SK-N-SH (cell line): Measurements from ENCODE around the gene PPP1R18. TPM values are rescaled to one million over a fixed set of nuclear protein-coding genes. Genes with fewer than 3 reads are reported as not detected.

Source experiments
- CTCF ChIA-PET: fragments of 300-600, 350-600 bp; formaldehyde crosslinking; extraction: SDS; loops from one replicate; lab custom pipeline; 2021; lab: Yijun Ruan, JAX
- POLR2A ChIA-PET: fragments of 350-600 bp; sonication (Branson Sonifier 250); formaldehyde crosslinking; extraction: SDS; loops from one replicate; lab custom pipeline; 2020; ENCODE audit warnings: antibody characterized with exemption, inconsistent platforms; lab: Yijun Ruan, JAX
- DNase-seq: peaks from one replicate; pipeline ENCODE4 v3.0.0; 2012
- H2AFZ ChIP-seq: fragments of 200-600 bp; sonication (generic); 2 replicates; pipeline ENCODE4 v1.8.1; 2016; ENCODE audit warnings: antibody characterized with exemption, mild to moderate bottlenecking, low read depth
- H3F3A ChIP-seq: fragments of 200-600 bp; sonication (generic); replicated peaks from 2 replicates; pipeline ENCODE3; 2016; ENCODE audit warnings: antibody characterized with exemption, mild to moderate bottlenecking; ENCODE audit not compliant: insufficient read depth
- H3K27ac ChIP-seq, 2 experiments: fragments of 200-500 bp in 1 of 2; fragments of 200-600 bp in 1 of 2; sonication (Bioruptor generic) in 1 of 2; sonication (generic), shearing (Covaris generic) in 1 of 2; 2 replicates each; pipeline versions ENCODE4 v1.5.1 to v1.6.1; 2014 to 2016; ENCODE audit warnings: low read depth in 2 of 2, inconsistent platforms in 1 of 2, low read length in 1 of 2, mild to moderate bottlenecking in 1 of 2, mixed read lengths in 1 of 2
- H3K27me3 ChIP-seq: fragments of 200-600 bp; sonication (generic), shearing (Covaris generic); 2 replicates; pipeline ENCODE4 v1.6.1; 2016; ENCODE audit warnings: mixed run types; ENCODE audit not compliant: insufficient read depth
- H3K36me3 ChIP-seq, 2 experiments: fragments of 200-500 bp in 1 of 2; fragments of 200-600 bp in 1 of 2; sonication (Bioruptor generic) in 1 of 2; sonication (generic) in 1 of 2; replicated peaks in 1 of 2; 2 replicates each; pipeline versions ENCODE3 to v1.5.1; 2014 to 2016; ENCODE audit warnings: low read length in 1 of 2, mild to moderate bottlenecking in 1 of 2; ENCODE audit not compliant: insufficient read depth in 2 of 2, control insufficient read depth in 1 of 2
- H3K4me1 ChIP-seq, 2 experiments: fragments of 200-500 bp in 1 of 2; fragments of 200-600 bp in 1 of 2; sonication (Bioruptor generic) in 1 of 2; sonication (generic), shearing (Covaris generic) in 1 of 2; 2 replicates each; pipeline versions ENCODE4 v1.5.1 to v1.6.1; 2014 to 2016; ENCODE audit warnings: low read depth in 1 of 2, low read length in 1 of 2, mixed run types in 1 of 2; ENCODE audit not compliant: insufficient read depth in 2 of 2, control insufficient read depth in 1 of 2
- H3K4me2 ChIP-seq: fragments of 200-600 bp; sonication (generic), shearing (Covaris generic); 2 replicates; pipeline ENCODE4 v1.6.1; 2017; ENCODE audit warnings: mixed run types
- H3K4me3 ChIP-seq, 2 experiments: fragments of 200-500 bp in 1 of 2; fragments of 200-600 bp in 1 of 2; sonication (Bioruptor generic) in 1 of 2; sonication (generic), shearing (Covaris generic) in 1 of 2; 2 replicates each; pipeline versions ENCODE4 v1.5.1 to v1.8.1; 2014 to 2016; ENCODE audit warnings: low read depth in 2 of 2, inconsistent platforms in 1 of 2, low read length in 1 of 2, mild to moderate bottlenecking in 1 of 2, mixed read lengths in 1 of 2, moderate library complexity in 1 of 2
- H3K79me2 ChIP-seq: fragments of 200-600 bp; sonication (generic); 2 replicates; pipeline ENCODE4 v1.8.1; 2017; ENCODE audit warnings: mild to moderate bottlenecking; ENCODE audit not compliant: insufficient read depth
- H3K9ac ChIP-seq: fragments of 200-600 bp; sonication (generic); 2 replicates; pipeline ENCODE4 v1.6.1; 2017; ENCODE audit warnings: mixed run types
- H3K9me2 ChIP-seq: fragments of 200-600 bp; sonication (generic); 2 replicates; pipeline ENCODE4 v1.6.1; 2017; ENCODE audit warnings: mixed run types
- H3K9me3 ChIP-seq: fragments of 200-600 bp; sonication (generic); 2 replicates; pipeline ENCODE4 v1.6.1; 2017; ENCODE audit warnings: mixed run types, mild to moderate bottlenecking, moderate library complexity
- H4K20me1 ChIP-seq: fragments of 200-600 bp; sonication (generic); 2 replicates; pipeline ENCODE4 v1.6.1; 2017; ENCODE audit warnings: mild to moderate bottlenecking, mixed run types; ENCODE audit not compliant: insufficient read depth
- ELF1 ChIP-seq: IDR thresholded peaks from 2 replicates; pipeline ENCODE4 v1.4.0; 2012
- EZH2phosphoT487 ChIP-seq: fragments of 200-600 bp; sonication (generic); IDR thresholded peaks from 2 replicates; pipeline ENCODE4 v1.6.1; 2017; ENCODE audit warnings: low read depth, mixed run types, mild to moderate bottlenecking, antibody characterized with exemption, moderate library complexity, borderline replicate concordance
- GABPA ChIP-seq: IDR thresholded peaks from 2 replicates; pipeline ENCODE4 v1.4.0; 2012; ENCODE audit warnings: low read depth, mild to moderate bottlenecking
- GATA2 ChIP-seq: sonication (generic); formaldehyde crosslinking; IDR thresholded peaks from 2 replicates; pipeline ENCODE4 v1.5.0; 2020; ENCODE audit warnings: mild to moderate bottlenecking, missing genetic modification reagents
- MAX ChIP-seq: IDR thresholded peaks from 2 replicates; pipeline ENCODE4 v1.4.0; 2012; ENCODE audit warnings: low read depth
- MXI1 ChIP-seq: IDR thresholded peaks from 2 replicates; pipeline ENCODE4 v1.6.1; 2012; ENCODE audit warnings: mild to moderate bottlenecking, low read depth, low read length, improper control_type of control experiment
- NFIC ChIP-seq: IDR thresholded peaks from 2 replicates; pipeline ENCODE4 v1.4.0; 2012; ENCODE audit warnings: borderline replicate concordance
- NRF1 ChIP-seq: IDR thresholded peaks from 2 replicates; pipeline ENCODE4 v1.6.1; 2012; ENCODE audit warnings: low read depth, mild to moderate bottlenecking, low read length
- PBX3 ChIP-seq: IDR thresholded peaks from 2 replicates; pipeline ENCODE4; 2012
- POLR2AphosphoS5 ChIP-seq: IDR thresholded peaks from 2 replicates; pipeline ENCODE4 v1.6.1; 2012; ENCODE audit warnings: low read depth, low read length
- RAD21 ChIP-seq: IDR thresholded peaks from 2 replicates; pipeline ENCODE4 v1.6.1; 2012; ENCODE audit warnings: mild to moderate bottlenecking, low read length
- RCOR1 ChIP-seq: fragments of 150-350 bp; IDR thresholded peaks from 2 replicates; pipeline ENCODE4 v1.6.1; 2017; ENCODE audit warnings: antibody characterized with exemption, low read length
- RFX5 ChIP-seq: IDR thresholded peaks from 2 replicates; pipeline ENCODE4 v1.6.1; 2012; ENCODE audit warnings: mild to moderate bottlenecking, improper control_type of control experiment, low read length
- TAF1 ChIP-seq: IDR thresholded peaks from 2 replicates; pipeline ENCODE4 v1.6.1; 2012; ENCODE audit warnings: low read depth, mild to moderate bottlenecking, low read length, moderate library complexity, borderline replicate concordance
- TEAD4 ChIP-seq: IDR thresholded peaks from 2 replicates; pipeline ENCODE4 v1.4.0; 2012; ENCODE audit warnings: mild to moderate bottlenecking, borderline replicate concordance; ENCODE audit not compliant: insufficient read depth
- USF1 ChIP-seq: IDR thresholded peaks from 2 replicates; pipeline ENCODE4 v1.4.0; 2012; ENCODE audit warnings: low read depth, borderline replicate concordance
- USF2 ChIP-seq: fragments of 150-350 bp; IDR thresholded peaks from 2 replicates; pipeline ENCODE4 v1.6.1; 2017; ENCODE audit warnings: antibody characterized with exemption, low read length, low read depth, borderline replicate concordance
- ZBTB33 ChIP-seq: IDR thresholded peaks from 2 replicates; pipeline ENCODE4 v1.4.0; 2012; ENCODE audit warnings: low read depth, borderline replicate concordance
- WGBS: methylation state at CpG from one replicate; pipeline ENCODE4 v1.1.6; 2017; ENCODE audit warnings: low lambda C conversion rate; 5-methylcytosine and 5-hydroxymethylcytosine counted together
- polyA plus RNA-seq, 3 experiments: library from polyadenylated mRNA; depleted of rRNA; stranded (reverse); fragments of >200 nt; gene quantifications; 2 replicates each; pipeline ENCODE4 v1.2.3, GENCODE V29; 2012

The PPP1R18 gene
- polyA plus RNA-seq, 1 of the 3 experiments (the other 2 are of a cell fraction) = 73.2 TPM

GRCh38 chr6:30651143-30651542, 35.3 kb downstream of the PPP1R18 start:
- Histone ChIP-seq H2AFZ (no peak overlapping the region), H3K9me2 (no peaks in the 10 kb centered on the region)
- no peak for TF ChIP-seq USF2
- no peak for TF ChIP-seq EZH2phosphoT487
- no peak for TF ChIP-seq RAD21
- TF ChIP-seq NFIC = no peak
- no peak for TF ChIP-seq MAX
- no peak for TF ChIP-seq PBX3
- TF ChIP-seq USF1 = no peak
- TF ChIP-seq, all 33 proteins: peak for 0
- Histone ChIP-seq H3K27ac (no peak overlapping the region), H3K4me3 (no peak overlapping the region), H4K20me1 (no peaks in the 10 kb centered on the region), H3K79me2 (peaks cover 25% of the 10 kb centered on the region; the same call in 1 of the 2 replicates), H3F3A (peaks cover 9% of the 10 kb centered on the region), H3K9ac (no peak overlapping the region), H3K27me3 (no peaks in the 10 kb centered on the region), H3K9me3 (no peaks in the 10 kb centered on the region), H3K36me3 (peaks cover 23 to 32% of the 10 kb centered on the region in 2 experiments), H3K4me1 (peaks cover 0 to 6% of the 10 kb centered on the region in 2 experiments; a peak in 2 of 4 replicates), H3K4me2 (no peak overlapping the region)
- ChIA-PET POLR2A (interaction anchor here (1.4 kb wide), 1 partner anchor 10 kb away, joined by 3 read pairs; no protein-coding TSS in a partner anchor), CTCF (interaction anchor here (0.9 to 2.6 kb wide), 3 partner anchors 22 to 80 kb away, joined by 3 to 8 read pairs (median 7); partner anchors contain the start of gene DHX16)
- WGBS = 94% methylated on average over 12 of the region's 12 CpGs
- DNase-seq = no peak

GRCh38 chr6:30647242-30648116, 39.0 kb downstream of the PPP1R18 start:
- H3K79me2 ChIP-seq = peaks cover 32% of the 10 kb centered on the region
- H3K27ac ChIP-seq = peak overlapping the region; percentile 77 to 94
- H2AFZ ChIP-seq = peak overlapping the region; percentile 68
- no peaks in the 10 kb centered on the region for H4K20me1 ChIP-seq
- H3K9me3 ChIP-seq = no peaks in the 10 kb centered on the region
- POLR2A ChIA-PET = interaction anchor here (0.8 to 1.2 kb wide), 4 partner anchors 25 to 74 kb away, joined by 4 to 7 read pairs (median 4); partner anchors contain the start of gene DHX16
- CTCF ChIA-PET = interaction anchor here (0.6 to 0.9 kb wide), 4 partner anchors 18 to 815 kb away, joined by 3 read pairs; no protein-coding TSS in a partner anchor
- H3F3A ChIP-seq = peaks cover 17% of the 10 kb centered on the region
- peaks cover 0 to 6% of the 10 kb centered on the region in 2 experiments; a peak in 2 of 4 replicates for H3K4me1 ChIP-seq
- peak overlapping the region; percentile 84 for H3K4me3 ChIP-seq
- H3K27me3 ChIP-seq = no peaks in the 10 kb centered on the region
- H3K9ac ChIP-seq = peak overlapping the region; percentile 84
- H3K36me3 ChIP-seq = peaks cover 26 to 35% of the 10 kb centered on the region in 2 experiments
- no peaks in the 10 kb centered on the region for H3K9me2 ChIP-seq
- 1% methylated on average over 24 of the region's 78 CpGs for WGBS
- peak overlapping the region; percentile 97 for H3K4me2 ChIP-seq
- peak; percentile 92 for DNase-seq
- peak; percentile 66 for TF ChIP-seq MXI1
- no peak for TF ChIP-seq RCOR1
- peak; percentile 77 for TF ChIP-seq NRF1
- no peak for TF ChIP-seq POLR2AphosphoS5
- TF ChIP-seq ZBTB33 = no peak
- TF ChIP-seq RFX5 = no peak
- peak; percentile 25; the same call in 1 of the 2 replicates for TF ChIP-seq USF1
- TF ChIP-seq NFIC = no peak
- no peak for TF ChIP-seq TEAD4
- no peak for TF ChIP-seq GATA2
- TF ChIP-seq GABPA = no peak
- TF ChIP-seq ELF1 = no peak
- no peak; the same call in 1 of the 2 replicates for TF ChIP-seq TAF1
